Lung (tissue), 12 donors: ENCODE results near the gene SCNN1G. TPM values are rescaled to one million over a fixed set of nuclear protein-coding genes. Genes with fewer than 3 reads are reported as not detected.

Experiments
- ATAC-seq: fragments of 200-7000 bp; cut with Tn5 transposase; one replicate; pipeline ENCODE4 v1.9.1; 2020; ENCODE audit warnings: moderate number of reproducible peaks; ENCODE audit not compliant: insufficient read depth, low FRiP score
- DNase-seq, 3 donors: peaks; one replicate each; pipeline ENCODE4 v3.0.0-alpha.2; 2013 to 2017
- H3K27ac ChIP-seq, 2 donors: one replicate each; pipeline ENCODE4 v1.5.1; 2013; ENCODE audit warnings: mild to moderate bottlenecking in 2 of 2, moderate library complexity in 2 of 2, control low read depth in 1 of 2, inconsistent platforms in 1 of 2, low read depth in 1 of 2, low read length in 1 of 2
- H3K27me3 ChIP-seq, 3 donors: one replicate each; pipeline ENCODE4 v1.5.1; 2013; ENCODE audit warnings: low read length in 2 of 3; ENCODE audit not compliant: control insufficient read depth in 3 of 3, insufficient read depth in 3 of 3
- H3K36me3 ChIP-seq, 4 donors: one replicate each; pipeline ENCODE4 v1.5.1; 2013; ENCODE audit warnings: low read length in 4 of 4, mild to moderate bottlenecking in 1 of 4, moderate library complexity in 1 of 4; ENCODE audit not compliant: control insufficient read depth in 4 of 4, insufficient read depth in 4 of 4
- H3K4me1 ChIP-seq, 5 donors: one replicate each; pipeline ENCODE4 v1.5.1; 2013; ENCODE audit warnings: low read length in 5 of 5, mild to moderate bottlenecking in 2 of 5, moderate library complexity in 1 of 5; ENCODE audit not compliant: control insufficient read depth in 5 of 5, insufficient read depth in 5 of 5
- H3K4me3 ChIP-seq: one replicate; pipeline ENCODE4 v1.5.1; 2013; ENCODE audit warnings: mild to moderate bottlenecking, control low read depth, moderate library complexity
- H3K9ac ChIP-seq, 2 donors: one replicate each; pipeline ENCODE4 v1.5.1; 2013; ENCODE audit warnings: low read length in 2 of 2, control low read depth in 1 of 2; ENCODE audit not compliant: insufficient read depth in 1 of 2
- H3K9me3 ChIP-seq, 4 donors: one replicate each; pipeline ENCODE4 v1.5.1; 2013; ENCODE audit warnings: low read length in 3 of 4, mild to moderate bottlenecking in 1 of 4, moderate library complexity in 1 of 4; ENCODE audit not compliant: control insufficient read depth in 4 of 4, insufficient read depth in 3 of 4
- WGBS, 2 donors: extraction: QIAGEN DNeasy Blood & Tissue Kit; methylation state at CpG; one replicate each; pipeline ENCODE4 v1.1.7; 2013; 5-methylcytosine and 5-hydroxymethylcytosine counted together
- polyA plus RNA-seq, 2 donors: library from polyadenylated mRNA; stranded (reverse); fragments of 200-250 nt; gene quantifications; one replicate each; pipeline ENCODE4 v1.2.1, GENCODE V29; 2013
- total RNA-seq, 2 donors: library from RNA; depleted of rRNA in 1 of 2; stranded (reverse); fragments of >200 nt in 1 of 2; gene quantifications; one replicate each; pipeline ENCODE4 v1.2.1, GENCODE V29; 2014 to 2021
- TF ChIP-seq, protein P1 (sequence below): IDR thresholded peaks from 2 replicates; pipeline ENCODE4 v1.5.1; 2012; ENCODE audit warnings: mild to moderate bottlenecking; ENCODE audit errors: control extremely low read depth, extremely low read depth
- donor health status: control.
- donor health status: control.
- donor health status: Bipolar disorder and iron deficiency.
- donor health status: healthy.
- donor health status: DM: yes; HTN: yes; CAD: no.

The SCNN1G gene
- total and polyA plus RNA-seq, 4 donors: 7.3 to 16.8 (median 11.3) TPM

DNA sequence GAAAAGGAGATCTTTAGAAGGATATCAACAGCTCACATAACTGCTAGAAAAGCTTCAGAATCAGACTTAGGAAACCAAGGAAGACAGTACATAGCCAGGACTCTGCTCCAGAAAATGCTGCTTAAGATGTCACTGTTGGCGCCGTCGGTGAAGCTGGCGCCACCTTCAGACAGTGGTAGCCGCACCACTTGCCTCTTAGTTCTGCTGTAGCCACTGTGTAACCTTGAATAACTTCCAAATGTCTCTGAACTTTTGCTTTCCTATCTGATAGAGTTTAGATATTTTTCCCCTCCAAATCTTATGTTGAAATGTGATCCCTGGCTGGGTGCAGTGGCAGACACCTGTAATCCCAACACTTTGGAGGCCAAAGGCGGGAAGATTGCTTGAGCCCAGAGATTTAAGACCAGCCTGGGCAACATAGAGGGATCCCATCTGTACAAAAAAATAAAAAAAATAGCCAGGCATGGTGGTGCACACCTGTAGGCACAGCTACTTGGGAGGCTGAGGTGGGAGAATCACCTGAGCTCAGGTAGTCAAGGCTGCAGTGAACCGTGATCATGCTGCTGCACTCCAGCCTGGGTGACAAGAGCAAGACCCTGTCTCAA, 27.0 kb upstream of the SCNN1G start:
- WGBS, 2 donors: 36 to 41% methylated on average over 7 of the region's 7 CpGs
- Histone ChIP-seq H3K9me3 (no peaks in the 10 kb centered on the region), H3K27me3 (peaks cover 0 to 16% (median 0%) of the 10 kb centered on the region in 3 donors), H3K27ac (no peak overlapping the region), H3K4me1 (no peaks in the 10 kb centered on the region), H3K9ac (no peak overlapping the region), H3K36me3 (no peaks in the 10 kb centered on the region), H3K4me3 (no peak overlapping the region)
- TF ChIP-seq, protein P1, sequence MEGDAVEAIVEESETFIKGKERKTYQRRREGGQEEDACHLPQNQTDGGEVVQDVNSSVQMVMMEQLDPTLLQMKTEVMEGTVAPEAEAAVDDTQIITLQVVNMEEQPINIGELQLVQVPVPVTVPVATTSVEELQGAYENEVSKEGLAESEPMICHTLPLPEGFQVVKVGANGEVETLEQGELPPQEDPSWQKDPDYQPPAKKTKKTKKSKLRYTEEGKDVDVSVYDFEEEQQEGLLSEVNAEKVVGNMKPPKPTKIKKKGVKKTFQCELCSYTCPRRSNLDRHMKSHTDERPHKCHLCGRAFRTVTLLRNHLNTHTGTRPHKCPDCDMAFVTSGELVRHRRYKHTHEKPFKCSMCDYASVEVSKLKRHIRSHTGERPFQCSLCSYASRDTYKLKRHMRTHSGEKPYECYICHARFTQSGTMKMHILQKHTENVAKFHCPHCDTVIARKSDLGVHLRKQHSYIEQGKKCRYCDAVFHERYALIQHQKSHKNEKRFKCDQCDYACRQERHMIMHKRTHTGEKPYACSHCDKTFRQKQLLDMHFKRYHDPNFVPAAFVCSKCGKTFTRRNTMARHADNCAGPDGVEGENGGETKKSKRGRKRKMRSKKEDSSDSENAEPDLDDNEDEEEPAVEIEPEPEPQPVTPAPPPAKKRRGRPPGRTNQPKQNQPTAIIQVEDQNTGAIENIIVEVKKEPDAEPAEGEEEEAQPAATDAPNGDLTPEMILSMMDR: no peak
- ATAC-seq (no peak), DNase-seq (no peak)

DNA sequence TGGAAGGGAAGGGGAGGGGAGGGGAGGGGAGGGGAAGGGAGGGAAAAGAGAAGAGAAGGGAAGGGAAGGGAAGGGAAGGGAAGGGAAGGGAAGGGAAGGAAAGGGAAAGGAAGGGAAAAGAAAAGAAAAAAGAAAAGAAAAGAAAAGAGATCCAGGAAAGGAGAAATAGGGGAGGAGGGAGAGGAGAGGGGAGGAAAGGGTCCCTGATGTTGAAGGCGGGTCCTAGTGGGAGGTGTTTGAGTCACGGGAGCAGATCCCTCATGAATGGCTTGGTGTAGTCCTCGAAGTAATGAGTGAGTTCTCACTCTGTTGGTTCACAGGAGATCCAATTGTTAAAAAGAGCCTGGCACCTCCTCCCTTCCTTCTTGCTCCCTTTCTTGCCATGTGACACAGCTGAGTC, 26.4 kb upstream of the SCNN1G start:
- 63 to 82% methylated on average over 3 of the region's 3 CpGs for WGBS, 2 donors
- H3K36me3 ChIP-seq: no peaks in the 10 kb centered on the region
- TF ChIP-seq, protein P1: no peak
- ATAC-seq: no peak
- H3K9ac ChIP-seq: no peak overlapping the region
- no peak overlapping the region for H3K27ac ChIP-seq
- H3K27me3 ChIP-seq: peaks cover 0 to 16% (median 0%) of the 10 kb centered on the region in 3 donors
- no peak for DNase-seq
- H3K9me3 ChIP-seq: no peaks in the 10 kb centered on the region
- no peaks in the 10 kb centered on the region for H3K4me1 ChIP-seq
- no peak overlapping the region for H3K4me3 ChIP-seq

DNA sequence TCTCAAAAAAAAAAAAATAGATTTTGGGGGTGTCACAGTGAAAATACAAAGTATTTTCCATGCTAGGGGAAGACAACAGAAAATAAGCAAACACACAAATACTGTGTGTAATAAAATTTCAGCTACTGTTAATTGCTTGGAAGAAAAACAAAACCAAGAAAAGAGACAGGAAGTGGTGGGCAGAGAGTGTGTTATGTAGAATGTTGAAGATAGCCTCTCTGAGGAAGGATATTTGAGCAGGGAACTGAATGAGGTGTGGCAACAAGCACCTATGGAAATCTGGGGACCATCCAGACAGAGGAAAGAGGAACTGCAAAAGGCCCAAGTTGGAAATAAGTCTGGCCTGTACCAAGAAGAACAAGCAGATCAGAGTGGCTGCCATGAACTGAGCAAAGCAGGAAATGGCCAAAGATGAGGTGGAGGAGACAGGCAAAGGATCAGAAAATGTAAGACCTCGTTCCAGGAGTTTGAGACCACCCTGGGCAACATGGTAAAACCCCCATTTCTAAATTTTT, 25.5 kb upstream of the SCNN1G start:
- Histone ChIP-seq H3K27ac (no peak overlapping the region), H3K27me3 (peaks cover 0 to 16% (median 0%) of the 10 kb centered on the region in 3 donors), H3K4me1 (no peaks in the 10 kb centered on the region), H3K9ac (no peak overlapping the region), H3K36me3 (no peaks in the 10 kb centered on the region), H3K9me3 (no peaks in the 10 kb centered on the region), H3K4me3 (no peak overlapping the region)
- DNase-seq (no peak), ATAC-seq (no peak)
- WGBS, 2 donors: 61 to 79% methylated on average over 1 of the region's 1 CpG
- TF ChIP-seq, protein P1: no peak
